Measurements from ENCODE around the gene PYROXD2.
"Not testable (repeated sequence)": the region's sequence is repeated elsewhere in the genome, so short reads cannot be mapped to it uniquely, and the experiment has no call there.

Gene PYROXD2

DNA sequence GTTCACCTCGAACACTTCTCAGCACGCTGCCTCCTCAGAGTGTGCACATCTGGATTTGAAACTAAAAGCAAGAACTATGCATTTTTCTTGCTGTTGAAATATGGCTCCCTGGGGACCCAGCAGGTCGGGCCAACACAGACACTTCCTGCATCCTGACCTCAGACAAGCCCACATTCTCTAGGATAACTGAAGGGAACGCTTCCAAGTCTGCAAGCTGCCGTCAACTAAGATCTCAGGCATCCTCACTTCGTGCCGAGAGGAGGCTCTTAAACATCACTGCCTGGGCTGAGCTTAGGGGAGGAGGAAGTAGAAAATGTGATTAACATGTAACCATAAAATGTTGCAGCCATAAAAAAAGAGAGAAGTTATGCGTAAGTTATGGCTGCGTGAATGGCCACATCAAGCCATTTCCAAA is 65.5 kb downstream of the PYROXD2 start:
- H4K8ac ChIP-seq (ENCODE audit: low read depth, low read length), result no peak overlapping the region
- H2BK5ac ChIP-seq (ENCODE audit: low read length), result no peak overlapping the region
- no peak overlapping the region for H3K9ac ChIP-seq (ENCODE audit: low read length)
- no peaks in the 10 kb centered on the region for H3K36me3 ChIP-seq (ENCODE audit: control insufficient read depth, insufficient read depth, low read length)
- H3K27ac ChIP-seq (ENCODE audit: low read depth, low read length), result no peak overlapping the region
- H3K4ac ChIP-seq (ENCODE audit: low read depth, low read length), result no peak overlapping the region
- no peak overlapping the region for H2BK15ac ChIP-seq (replicated peaks; ENCODE audit: low read depth)
- H3K23ac ChIP-seq (ENCODE audit: low read length), result no peak overlapping the region
- H2AK5ac ChIP-seq (ENCODE audit: low read length), result no peak overlapping the region
- no peak for DNase-seq
- no peaks in the 10 kb centered on the region for H3K79me1 ChIP-seq (ENCODE audit: low read length)
- H3K4me2 ChIP-seq (ENCODE audit: low read length), result no peak overlapping the region
- H3K27me3 ChIP-seq (ENCODE audit: insufficient read depth, low read length, poor library complexity), result no peaks in the 10 kb centered on the region
- no CpG with 5 or more reads among the region's 9 CpGs for WGBS (ENCODE audit: extremely low coverage, insufficient coverage, low lambda C conversion rate)
- no peak overlapping the region for H2BK120ac ChIP-seq (ENCODE audit: low read depth, low read length)
- no peak overlapping the region for H4K5ac ChIP-seq (ENCODE audit: low read length)
- no peaks in the 10 kb centered on the region for H3K4me1 ChIP-seq (ENCODE audit: control insufficient read depth, low read depth, low read length)
- no peak overlapping the region for H3K56ac ChIP-seq (ENCODE audit: low read length)
- no peaks in the 10 kb centered on the region for H3K79me2 ChIP-seq (ENCODE audit: control insufficient read depth, insufficient read depth, low read length)
- no peak overlapping the region for H3K4me3 ChIP-seq (ENCODE audit: low read length)
- no peak overlapping the region for H3K18ac ChIP-seq (ENCODE audit: low read length)

DNA sequence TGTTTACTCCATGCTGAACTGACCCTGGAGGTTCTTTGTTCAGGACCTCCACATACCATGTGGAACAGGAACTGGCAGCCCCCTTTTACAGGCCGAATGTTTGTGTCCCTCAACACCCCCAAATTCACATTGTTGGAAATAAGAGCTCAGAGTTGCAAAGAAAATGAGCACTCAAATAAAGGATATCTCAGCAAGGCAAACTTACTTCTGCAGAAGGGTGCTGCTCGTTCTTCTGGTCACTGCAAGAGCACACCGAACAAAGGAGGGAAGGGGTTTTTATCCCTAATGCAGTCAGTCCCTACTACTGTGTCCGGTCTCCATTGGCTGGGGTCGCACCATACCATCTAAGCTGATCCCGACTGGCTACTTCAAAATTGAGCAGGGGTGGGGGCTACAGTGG is 68.1 kb downstream of the PYROXD2 start:
- WGBS (ENCODE audit: extremely low coverage, insufficient coverage, low lambda C conversion rate), result no CpG with 5 or more reads among the region's 6 CpGs
- H3K4me3 ChIP-seq (ENCODE audit: low read length), result no peak overlapping the region
- H3K4me1 ChIP-seq (ENCODE audit: control insufficient read depth, low read depth, low read length), result no peaks in the 10 kb centered on the region
- no peak overlapping the region for H4K8ac ChIP-seq (ENCODE audit: low read depth, low read length)
- no peaks in the 10 kb centered on the region for H3K79me2 ChIP-seq (ENCODE audit: control insufficient read depth, insufficient read depth, low read length)
- no peak overlapping the region for H3K27ac ChIP-seq (ENCODE audit: low read depth, low read length)
- no peak overlapping the region for H3K56ac ChIP-seq (ENCODE audit: low read length)
- DNase-seq, result no peak
- H3K36me3 ChIP-seq (ENCODE audit: control insufficient read depth, insufficient read depth, low read length), result no peaks in the 10 kb centered on the region
- H2BK120ac ChIP-seq (ENCODE audit: low read depth, low read length), result no peak overlapping the region
- H3K27me3 ChIP-seq (ENCODE audit: insufficient read depth, low read length, poor library complexity), result no peaks in the 10 kb centered on the region
- H2BK15ac ChIP-seq (replicated peaks; ENCODE audit: low read depth), result no peak overlapping the region
- H3K9ac ChIP-seq (ENCODE audit: low read length), result no peak overlapping the region
- no peak overlapping the region for H2AK5ac ChIP-seq (ENCODE audit: low read length)
- H4K5ac ChIP-seq (ENCODE audit: low read length), result no peak overlapping the region
- no peaks in the 10 kb centered on the region for H3K79me1 ChIP-seq (ENCODE audit: low read length)
- no peak overlapping the region for H3K4me2 ChIP-seq (ENCODE audit: low read length)
- H3K23ac ChIP-seq (ENCODE audit: low read length), result no peak overlapping the region
- no peak overlapping the region for H3K18ac ChIP-seq (ENCODE audit: low read length)
- no peak overlapping the region for H2BK5ac ChIP-seq (ENCODE audit: low read length)
- H3K4ac ChIP-seq (ENCODE audit: low read depth, low read length), result no peak overlapping the region

DNA sequence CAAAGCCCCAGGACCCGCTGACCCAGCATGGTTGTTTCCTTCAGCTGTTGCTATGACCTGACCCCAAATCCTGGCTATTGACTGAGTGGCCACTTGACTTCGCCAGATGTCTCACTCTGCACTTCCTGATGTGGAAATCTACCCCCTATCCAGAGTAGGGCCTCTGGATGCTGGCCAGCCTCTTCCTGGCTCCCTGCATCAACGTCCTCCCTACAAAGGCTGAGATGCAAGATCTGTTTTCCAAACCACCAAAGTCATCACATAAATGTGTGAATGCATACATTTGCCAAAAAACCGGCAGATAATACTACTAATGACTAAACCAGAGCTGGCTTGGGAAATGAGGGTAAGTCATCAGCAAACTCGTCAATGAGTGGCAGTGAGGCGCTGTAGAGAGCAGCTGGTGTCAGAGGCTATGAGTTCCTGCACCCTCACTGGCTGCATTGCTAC is 70.4 kb downstream of the PYROXD2 start:
- no CpG with 5 or more reads among the region's 6 CpGs for WGBS (ENCODE audit: extremely low coverage, insufficient coverage, low lambda C conversion rate)
- Histone ChIP-seq H3K4me3 (ENCODE audit: low read length) (no peak overlapping the region), H3K18ac (ENCODE audit: low read length) (no peak overlapping the region), H3K36me3 (ENCODE audit: control insufficient read depth, insufficient read depth, low read length) (no peaks in the 10 kb centered on the region), H3K4me1 (ENCODE audit: control insufficient read depth, low read depth, low read length) (no peaks in the 10 kb centered on the region), H3K4me2 (ENCODE audit: low read length) (no peak overlapping the region), H3K4ac (ENCODE audit: low read depth, low read length) (no peak overlapping the region), H3K79me2 (ENCODE audit: control insufficient read depth, insufficient read depth, low read length) (no peaks in the 10 kb centered on the region), H2BK15ac (replicated peaks; ENCODE audit: low read depth) (no peak overlapping the region), H3K9ac (ENCODE audit: low read length) (no peak overlapping the region), H3K27ac (ENCODE audit: low read depth, low read length) (no peak overlapping the region), H2BK120ac (ENCODE audit: low read depth, low read length) (no peak overlapping the region), H4K8ac (ENCODE audit: low read depth, low read length) (no peak overlapping the region), H3K56ac (ENCODE audit: low read length) (no peak overlapping the region), H2AK5ac (ENCODE audit: low read length) (no peak overlapping the region), H3K23ac (ENCODE audit: low read length) (no peak overlapping the region), H2BK5ac (ENCODE audit: low read length) (no peak overlapping the region), H3K79me1 (ENCODE audit: low read length) (no peaks in the 10 kb centered on the region), H4K5ac (ENCODE audit: low read length) (no peak overlapping the region), H3K27me3 (ENCODE audit: insufficient read depth, low read length, poor library complexity) (no peaks in the 10 kb centered on the region)
- no peak for DNase-seq

DNA sequence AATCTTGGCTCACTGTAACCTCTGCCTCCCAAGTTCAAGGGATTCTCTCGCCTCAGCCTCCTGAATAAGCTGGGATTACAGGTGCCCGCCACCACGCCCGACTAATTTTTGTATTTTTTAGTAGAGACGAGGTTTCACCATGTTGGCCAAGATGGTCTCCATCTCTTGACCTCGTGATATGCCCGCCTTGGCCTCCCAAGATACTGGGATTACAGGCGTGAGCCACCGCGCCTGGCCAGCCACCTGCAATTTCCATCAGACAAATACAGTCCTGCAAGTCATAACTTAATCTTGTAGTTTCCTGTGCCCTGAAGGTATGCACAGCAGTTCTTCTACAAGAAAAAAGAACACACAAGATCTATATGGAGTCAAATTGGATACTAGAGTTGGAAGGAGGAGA is 73.3 kb downstream of the PYROXD2 start:
- H4K5ac ChIP-seq (ENCODE audit: low read length); H3K4me1 ChIP-seq (ENCODE audit: control insufficient read depth, low read depth, low read length); H3K56ac ChIP-seq (ENCODE audit: low read length); H3K79me1 ChIP-seq (ENCODE audit: low read length); H3K4ac ChIP-seq (ENCODE audit: low read depth, low read length); H3K27ac ChIP-seq (ENCODE audit: low read depth, low read length); H2BK5ac ChIP-seq (ENCODE audit: low read length); H2BK120ac ChIP-seq (ENCODE audit: low read depth, low read length); H3K27me3 ChIP-seq (ENCODE audit: insufficient read depth, low read length, poor library complexity); H3K23ac ChIP-seq (ENCODE audit: low read length); H4K8ac ChIP-seq (ENCODE audit: low read depth, low read length); H3K79me2 ChIP-seq (ENCODE audit: control insufficient read depth, insufficient read depth, low read length); H3K9ac ChIP-seq (ENCODE audit: low read length); DNase-seq; H2BK15ac ChIP-seq (replicated peaks; ENCODE audit: low read depth); H3K18ac ChIP-seq (ENCODE audit: low read length); H3K36me3 ChIP-seq (ENCODE audit: control insufficient read depth, insufficient read depth, low read length); H3K4me2 ChIP-seq (ENCODE audit: low read length); H2AK5ac ChIP-seq (ENCODE audit: low read length); H3K4me3 ChIP-seq (ENCODE audit: low read length): not testable (repeated sequence)
- WGBS (ENCODE audit: extremely low coverage, insufficient coverage, low lambda C conversion rate), result no CpG with 5 or more reads among the region's 10 CpGs

DNA sequence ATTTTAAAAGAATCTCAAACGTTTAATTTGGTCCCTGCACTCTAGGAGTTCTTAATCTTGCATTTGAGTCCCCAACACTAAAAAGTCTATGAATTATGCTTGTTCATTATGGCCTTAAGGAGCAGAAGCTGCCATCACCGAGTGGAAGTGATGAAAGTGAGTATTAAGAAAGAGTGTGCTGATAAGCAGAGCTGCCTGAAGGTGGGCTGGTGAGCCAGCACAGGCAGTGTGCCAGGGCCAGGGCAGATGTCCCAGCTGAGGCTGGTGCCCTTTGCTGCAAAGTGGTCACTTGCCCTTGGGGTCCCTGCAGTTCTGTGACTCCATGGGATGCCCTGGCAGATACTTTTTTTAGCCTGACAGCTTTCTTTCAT is 74.1 kb downstream of the PYROXD2 start:
- Histone ChIP-seq H3K27me3 (ENCODE audit: insufficient read depth, low read length, poor library complexity) (no peaks in the 10 kb centered on the region), H3K36me3 (ENCODE audit: control insufficient read depth, insufficient read depth, low read length) (no peaks in the 10 kb centered on the region), H3K79me2 (ENCODE audit: control insufficient read depth, insufficient read depth, low read length) (no peaks in the 10 kb centered on the region), H3K79me1 (ENCODE audit: low read length) (no peaks in the 10 kb centered on the region), H3K4me3 (ENCODE audit: low read length) (no peak overlapping the region), H3K23ac (ENCODE audit: low read length) (no peak overlapping the region), H3K27ac (ENCODE audit: low read depth, low read length) (no peak overlapping the region), H3K18ac (ENCODE audit: low read length) (no peak overlapping the region), H3K4me1 (ENCODE audit: control insufficient read depth, low read depth, low read length) (no peaks in the 10 kb centered on the region), H3K4ac (ENCODE audit: low read depth, low read length) (no peak overlapping the region), H2BK120ac (ENCODE audit: low read depth, low read length) (no peak overlapping the region), H2BK15ac (replicated peaks; ENCODE audit: low read depth) (no peak overlapping the region), H2AK5ac (ENCODE audit: low read length) (no peak overlapping the region), H4K5ac (ENCODE audit: low read length) (no peak overlapping the region), H3K56ac (ENCODE audit: low read length) (no peak overlapping the region), H4K8ac (ENCODE audit: low read depth, low read length) (no peak overlapping the region), H3K9ac (ENCODE audit: low read length) (no peak overlapping the region), H3K4me2 (ENCODE audit: low read length) (no peak overlapping the region), H2BK5ac (ENCODE audit: low read length) (no peak overlapping the region)
- WGBS (ENCODE audit: extremely low coverage, insufficient coverage, low lambda C conversion rate), result no CpG with 5 or more reads among the region's 2 CpGs
- DNase-seq, result no peak

DNA sequence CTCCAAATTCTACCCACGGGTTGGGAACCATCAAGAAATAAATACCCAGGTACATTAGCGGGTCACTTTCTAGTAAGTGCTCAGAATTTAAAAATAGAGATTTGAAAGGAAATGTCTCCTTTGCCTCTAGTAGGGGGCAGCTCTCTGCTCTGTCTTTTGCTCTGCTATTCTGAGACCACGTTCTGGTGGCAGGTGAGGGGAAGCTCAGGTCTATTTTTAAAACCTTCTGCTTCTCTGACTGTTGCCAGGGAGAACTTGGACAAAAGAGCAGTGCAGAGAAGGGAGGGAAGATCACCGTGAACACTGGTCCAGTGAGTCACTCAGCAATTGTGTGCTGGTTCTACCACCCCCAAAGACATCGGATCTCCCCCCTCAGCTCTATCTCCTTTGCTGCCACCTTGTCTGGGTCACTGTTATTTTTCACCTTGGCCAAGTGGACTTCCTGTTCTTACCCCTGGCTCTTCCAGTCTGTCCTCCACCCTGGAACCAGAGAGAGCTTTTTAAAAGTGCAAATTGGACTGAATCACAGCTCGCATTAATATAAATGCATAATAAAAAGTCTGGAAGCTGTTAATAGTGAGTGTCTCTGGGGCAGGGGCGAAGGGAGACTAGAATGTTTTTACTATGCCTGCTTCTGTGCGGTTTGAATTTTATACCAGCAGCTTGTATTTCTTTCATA is 74.6 kb downstream of the PYROXD2 start:
- Histone ChIP-seq H3K4me1 (ENCODE audit: control insufficient read depth, low read depth, low read length) (no peaks in the 10 kb centered on the region), H3K79me1 (ENCODE audit: low read length) (no peaks in the 10 kb centered on the region), H2BK15ac (replicated peaks; ENCODE audit: low read depth) (no peak overlapping the region), H3K4me3 (ENCODE audit: low read length) (no peak overlapping the region), H4K8ac (ENCODE audit: low read depth, low read length) (no peak overlapping the region), H2BK120ac (ENCODE audit: low read depth, low read length) (no peak overlapping the region), H3K36me3 (ENCODE audit: control insufficient read depth, insufficient read depth, low read length) (no peaks in the 10 kb centered on the region), H3K4me2 (ENCODE audit: low read length) (no peak overlapping the region), H2AK5ac (ENCODE audit: low read length) (no peak overlapping the region), H3K56ac (ENCODE audit: low read length) (no peak overlapping the region), H3K27me3 (ENCODE audit: insufficient read depth, low read length, poor library complexity) (no peaks in the 10 kb centered on the region), H3K79me2 (ENCODE audit: control insufficient read depth, insufficient read depth, low read length) (no peaks in the 10 kb centered on the region), H3K4ac (ENCODE audit: low read depth, low read length) (no peak overlapping the region), H3K18ac (ENCODE audit: low read length) (no peak overlapping the region), H3K27ac (ENCODE audit: low read depth, low read length) (no peak overlapping the region), H4K5ac (ENCODE audit: low read length) (no peak overlapping the region), H3K23ac (ENCODE audit: low read length) (no peak overlapping the region), H3K9ac (ENCODE audit: low read length) (no peak overlapping the region), H2BK5ac (ENCODE audit: low read length) (no peak overlapping the region)
- DNase-seq, result no peak
- WGBS (ENCODE audit: extremely low coverage, insufficient coverage, low lambda C conversion rate), result no CpG with 5 or more reads among the region's 8 CpGs

Data from mesendoderm (in vitro differentiated cells).